ENCODE measurements around the gene FAM83E. TPM values are rescaled to one million over a fixed set of nuclear protein-coding genes. Genes with fewer than 3 reads are reported as not detected.

FAM83E gene
- total RNA-seq, 1 donor from 2014 or later, result 3.2 TPM

DNA sequence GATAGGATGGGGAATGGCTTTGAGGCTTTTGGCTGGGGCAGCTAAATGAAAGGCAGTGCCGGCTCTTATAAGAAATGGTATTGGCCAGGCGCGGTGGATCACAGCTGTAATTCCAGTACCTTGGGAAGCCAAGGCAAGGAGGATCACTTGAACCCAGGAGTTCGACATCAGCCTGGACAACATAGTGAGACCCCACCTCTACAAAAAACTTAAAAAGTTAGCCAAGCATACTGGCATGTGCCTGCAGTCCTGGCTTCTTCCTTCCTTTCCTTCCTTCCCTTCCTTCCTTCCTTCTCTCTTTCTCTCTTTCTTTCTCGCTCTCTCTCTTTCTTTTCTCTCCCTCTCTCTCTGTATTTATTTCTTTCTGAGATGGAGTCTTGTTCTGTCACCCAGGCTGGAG is 28.0 kb upstream of the FAM83E start:
- Histone ChIP-seq H3K4me3 (no peak overlapping the region), H3K27ac (no peak overlapping the region), H3K27me3 (no peaks in the 10 kb centered on the region), H3K9me3 (no peaks in the 10 kb centered on the region), H3K4me1 (peaks cover 27% of the 10 kb centered on the region), H3K36me3 (no peaks in the 10 kb centered on the region)
- no peak for TF ChIP-seq POLR2A (IDR thresholded peaks at IDR 0.05)
- TF ChIP-seq POLR2AphosphoS5 (IDR thresholded peaks at IDR 0.05; ENCODE audit: insufficient read depth in 1 of 2, low read depth in 1 of 2), result no peak
- no peak for TF ChIP-seq CTCF (IDR thresholded peaks at IDR 0.05)
- no peak for DNase-seq (ENCODE audit: extremely low spot score in 2 of 2)
- intact Hi-C loops (cut with DNase I), result no loop called here

DNA sequence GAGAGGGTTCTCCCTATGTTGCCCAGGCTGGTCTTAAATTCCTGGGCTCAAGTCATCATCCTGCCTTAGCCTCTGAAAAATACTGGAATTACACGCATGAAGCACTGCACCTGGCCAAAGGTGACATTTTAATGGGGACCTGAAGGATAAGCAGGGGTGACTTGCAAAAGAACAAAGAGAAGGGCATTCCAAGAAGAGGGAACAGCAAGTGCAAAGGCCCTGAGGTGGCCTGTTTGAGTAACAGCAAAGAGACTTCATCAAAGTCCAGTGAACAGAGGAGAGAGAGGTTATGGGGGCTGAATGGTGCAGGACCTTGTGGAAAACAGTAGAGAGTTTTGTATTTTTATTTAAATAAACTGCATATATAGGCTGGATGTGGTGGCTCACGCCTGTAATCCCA is 27.0 kb upstream of the FAM83E start:
- Histone ChIP-seq H3K4me3 (no peak overlapping the region), H3K27me3 (no peaks in the 10 kb centered on the region), H3K4me1 (peaks cover 30% of the 10 kb centered on the region), H3K36me3 (no peaks in the 10 kb centered on the region), H3K9me3 (no peaks in the 10 kb centered on the region), H3K27ac (no peak overlapping the region)
- TF ChIP-seq CTCF (IDR thresholded peaks at IDR 0.05), result no peak
- no peak for TF ChIP-seq POLR2AphosphoS5 (IDR thresholded peaks at IDR 0.05; ENCODE audit: insufficient read depth in 1 of 2, low read depth in 1 of 2)
- no peak for TF ChIP-seq POLR2A (IDR thresholded peaks at IDR 0.05)
- intact Hi-C loops (cut with DNase I), result no loop called here
- DNase-seq (ENCODE audit: extremely low spot score in 2 of 2), result no peak

DNA sequence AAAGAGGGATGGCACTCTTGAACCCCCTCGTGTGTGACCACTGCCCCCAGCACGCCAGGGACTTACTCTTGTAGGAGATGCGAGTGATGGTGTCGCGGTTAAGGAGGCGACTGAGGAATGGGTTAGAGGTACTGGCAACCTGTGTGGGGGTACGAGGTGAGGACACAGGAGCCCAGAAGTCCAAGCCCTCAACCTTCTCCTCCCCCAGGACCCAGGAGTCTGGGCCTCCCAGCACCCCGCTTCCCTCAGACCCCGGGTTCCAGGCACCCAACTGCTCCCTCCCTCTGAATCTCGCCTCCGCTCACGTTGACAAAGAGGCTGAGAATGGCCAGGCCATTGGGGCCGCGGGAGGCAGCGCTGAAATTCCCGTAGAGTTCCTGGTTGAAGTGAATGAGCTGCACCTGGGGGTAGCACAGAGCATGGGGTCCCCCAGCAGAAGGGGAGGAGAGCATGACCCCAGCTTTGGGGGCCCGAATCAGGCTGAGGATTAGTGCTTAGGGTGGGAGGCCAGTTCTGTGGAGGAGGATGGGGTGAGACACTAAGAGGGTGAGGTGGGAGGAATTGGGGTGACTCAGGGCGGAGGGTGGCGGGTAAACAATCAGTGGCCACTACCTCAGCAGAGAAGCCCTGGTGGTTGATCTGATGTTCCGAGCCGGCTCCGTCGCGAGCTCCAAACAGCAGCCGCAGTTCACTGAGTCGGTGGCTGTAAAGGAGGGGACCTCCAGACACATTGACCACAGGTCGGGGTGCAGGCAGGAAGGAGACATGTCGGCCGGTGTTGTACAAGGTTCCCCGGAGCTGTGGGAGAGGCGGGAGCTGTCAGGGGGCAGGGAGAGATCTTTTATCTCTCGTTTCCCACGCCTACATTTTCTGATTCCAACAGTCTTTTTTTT is 24.9 kb upstream of the FAM83E start:
- H3K9me3 ChIP-seq, result no peaks in the 10 kb centered on the region
- H3K4me3 ChIP-seq, result no peak overlapping the region
- H3K4me1 ChIP-seq, result peaks cover 38% of the 10 kb centered on the region

GRCh38 chr19:48638831-48639381 is 24.0 kb upstream of the FAM83E start:
- H3K27ac ChIP-seq, result peak overlapping the region; percentile 99
- no peak for TF ChIP-seq POLR2A (IDR thresholded peaks at IDR 0.05)
- TF ChIP-seq POLR2AphosphoS5 (IDR thresholded peaks at IDR 0.05; ENCODE audit: insufficient read depth in 1 of 2, low read depth in 1 of 2), result no peak
- no peak for TF ChIP-seq CTCF (IDR thresholded peaks at IDR 0.05)
- H3K36me3 ChIP-seq, result no peaks in the 10 kb centered on the region
- intact Hi-C loops (cut with DNase I), result loop anchor here (10.0 kb wide), 1 partner anchor 326 kb away; the partner anchor contains the start of gene FTL
- no peaks in the 10 kb centered on the region for H3K27me3 ChIP-seq
- H3K4me3 ChIP-seq, result peak overlapping the region in 1 of 2 donors; percentile 54
- peak in 1 of 2 donors; percentile 92 for DNase-seq (ENCODE audit: extremely low spot score in 2 of 2)
- no peaks in the 10 kb centered on the region for H3K9me3 ChIP-seq
- H3K4me1 ChIP-seq, result peaks cover 39% of the 10 kb centered on the region

More for the DNA sequence above, 24.9 kb upstream of the FAM83E start:
- intact Hi-C loops (cut with DNase I), result loop anchor here (10.0 kb wide), 1 partner anchor 325 kb away; the partner anchor contains the start of gene FTL
- DNase-seq (ENCODE audit: extremely low spot score in 2 of 2), result peak in 1 of 2 donors; percentile 87
- no peak for TF ChIP-seq POLR2AphosphoS5 (IDR thresholded peaks at IDR 0.05; ENCODE audit: insufficient read depth in 1 of 2, low read depth in 1 of 2)
- no peak for TF ChIP-seq CTCF (IDR thresholded peaks at IDR 0.05)
- TF ChIP-seq POLR2A (IDR thresholded peaks at IDR 0.05), result no peak
- Histone ChIP-seq H3K27me3 (no peaks in the 10 kb centered on the region), H3K27ac (no peak overlapping the region), H3K36me3 (no peaks in the 10 kb centered on the region)
